ENCODE results near the gene KCTD7. TPM values are rescaled to one million over a fixed set of nuclear protein-coding genes. Genes with fewer than 3 reads are reported as not detected.
"Not testable (repeated sequence)": the region's sequence is repeated elsewhere in the genome, so short reads cannot be mapped to it uniquely, and the experiment has no call there.

Gene KCTD7
- total and polyA plus RNA-seq, 4 donors = 21.7 to 52.7 (median 38.7) TPM

DNA sequence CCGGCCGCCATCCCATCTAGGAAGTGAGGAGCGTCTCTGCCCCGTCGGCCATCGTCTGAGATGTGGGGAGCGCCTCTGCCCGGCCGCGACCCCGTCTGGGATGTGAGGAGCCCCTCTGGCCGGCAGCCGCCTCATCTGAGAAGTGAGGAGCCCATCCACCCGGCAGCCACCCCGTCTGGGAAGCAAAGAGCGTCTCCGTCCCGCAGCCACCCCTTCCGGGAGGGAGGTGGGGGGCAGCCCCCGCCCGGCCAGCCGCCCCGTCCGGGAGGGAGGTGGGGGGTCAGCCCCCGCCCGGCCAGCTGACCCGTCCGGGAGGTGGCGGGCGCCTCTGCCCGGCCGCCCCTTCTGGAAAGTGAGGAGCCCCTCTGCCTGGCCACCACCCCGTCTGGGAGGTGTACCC lies 14.1 kb upstream of the KCTD7 start:
- H3K9me3 ChIP-seq (ENCODE audit: control insufficient read depth, insufficient read depth, low read length); H3K4me1 ChIP-seq (ENCODE audit: control insufficient read depth, insufficient read depth, low read length); H3K27me3 ChIP-seq (ENCODE audit: control insufficient read depth, insufficient read depth, low read length); DNase-seq (ENCODE audit: low read depth in 4 of 6, low spot score in 6 of 6); H3K27ac ChIP-seq (ENCODE audit: low read depth, low read length); H3K36me3 ChIP-seq (ENCODE audit: control insufficient read depth, insufficient read depth, low read length); H3K4me3 ChIP-seq (ENCODE audit: low read depth, low read length): not testable (repeated sequence)
- 97% methylated on average over 29 of the region's 33 CpGs for WGBS (ENCODE audit: insufficient coverage)

DNA sequence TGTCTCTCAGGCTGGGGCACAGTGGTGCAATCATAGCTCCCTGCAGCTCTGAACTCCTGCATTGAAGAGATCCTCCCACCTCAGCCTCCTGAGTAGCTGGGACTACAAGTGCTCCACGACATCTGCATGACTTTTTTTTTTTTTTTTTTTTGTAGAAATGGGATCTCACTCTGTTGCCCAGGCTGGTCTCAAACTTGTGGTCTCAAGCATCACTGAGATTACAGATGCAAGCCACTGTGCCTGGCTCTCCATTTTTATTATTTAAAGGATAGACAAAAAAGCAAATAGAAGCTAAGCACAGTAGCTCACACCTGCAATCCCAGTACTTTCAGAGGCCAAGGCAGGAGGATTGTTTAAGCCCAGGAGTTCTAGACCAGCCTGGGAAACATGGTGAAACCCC lies 13.0 kb upstream of the KCTD7 start:
- Histone ChIP-seq H3K27me3 (ENCODE audit: control insufficient read depth, insufficient read depth, low read length) (no peaks in the 10 kb centered on the region), H3K4me1 (ENCODE audit: control insufficient read depth, insufficient read depth, low read length) (no peaks in the 10 kb centered on the region), H3K4me3 (ENCODE audit: low read depth, low read length) (no peak overlapping the region), H3K27ac (ENCODE audit: low read depth, low read length) (no peak overlapping the region), H3K9me3 (ENCODE audit: control insufficient read depth, insufficient read depth, low read length) (no peaks in the 10 kb centered on the region), H3K36me3 (ENCODE audit: control insufficient read depth, insufficient read depth, low read length) (no peaks in the 10 kb centered on the region)
- no peak for DNase-seq (ENCODE audit: low read depth in 4 of 6, low spot score in 6 of 6)
- WGBS (ENCODE audit: insufficient coverage) = no CpG with 5 or more reads among the region's 1 CpG

DNA sequence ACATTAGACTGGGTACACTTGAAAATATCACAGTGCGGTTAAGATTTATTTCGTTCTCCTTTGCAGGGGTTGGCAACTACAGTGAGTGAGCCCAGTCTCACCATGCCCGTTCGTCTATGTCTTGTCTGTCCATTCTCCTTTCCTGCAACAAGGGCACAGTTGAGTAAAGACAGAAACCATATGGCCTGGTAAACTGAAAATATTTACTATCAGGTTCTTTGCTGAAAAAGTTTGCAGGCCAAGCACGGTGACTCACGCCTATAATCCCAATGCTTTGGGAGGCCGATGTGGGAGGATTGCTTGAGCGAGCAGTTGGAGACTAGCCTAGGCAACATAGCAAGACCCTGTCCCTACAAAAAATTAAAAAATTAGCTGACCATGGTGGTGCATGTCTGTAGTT lies 11.4 kb upstream of the KCTD7 start:
- WGBS (ENCODE audit: insufficient coverage) = 90% methylated on average over 2 of the region's 8 CpGs

DNA sequence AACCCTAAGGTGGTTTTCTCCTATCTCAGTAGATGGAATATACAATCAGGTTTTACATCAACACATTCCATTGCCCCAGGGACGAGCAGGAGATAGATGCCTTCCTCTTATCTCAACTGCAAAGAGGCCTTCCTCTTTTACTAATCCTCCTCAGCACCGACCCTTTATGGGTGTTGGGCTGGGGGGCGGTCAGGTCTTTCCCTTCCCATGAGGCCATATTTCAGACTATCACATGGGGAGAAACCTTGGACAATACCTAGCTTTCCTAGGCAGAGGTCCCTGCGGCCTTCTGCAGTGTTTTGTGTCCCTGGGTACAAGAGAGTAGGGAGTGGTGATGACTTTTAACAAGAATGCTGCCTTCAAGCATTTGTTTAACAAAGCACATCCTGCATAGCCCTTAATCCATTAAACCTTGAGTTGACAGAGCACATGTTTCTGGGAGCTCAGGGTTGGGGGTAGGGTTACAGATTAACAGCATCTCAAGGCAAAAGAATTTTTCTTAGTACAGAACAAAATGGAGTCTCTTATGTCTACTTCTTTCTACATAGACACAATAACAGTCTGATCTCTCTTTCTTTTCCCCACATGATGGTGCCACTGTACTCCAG lies 9.2 kb upstream of the KCTD7 start:
- H3K4me3 ChIP-seq (ENCODE audit: low read depth, low read length); DNase-seq (ENCODE audit: low read depth in 4 of 6, low spot score in 6 of 6); H3K36me3 ChIP-seq (ENCODE audit: control insufficient read depth, insufficient read depth, low read length); H3K27ac ChIP-seq (ENCODE audit: low read depth, low read length); H3K27me3 ChIP-seq (ENCODE audit: control insufficient read depth, insufficient read depth, low read length); H3K9me3 ChIP-seq (ENCODE audit: control insufficient read depth, insufficient read depth, low read length); H3K4me1 ChIP-seq (ENCODE audit: control insufficient read depth, insufficient read depth, low read length): not testable (repeated sequence)
- WGBS (ENCODE audit: insufficient coverage) = no CpG with 5 or more reads among the region's 4 CpGs

More for the DNA sequence above, 11.4 kb upstream of the KCTD7 start:
- H3K36me3 ChIP-seq (ENCODE audit: control insufficient read depth, insufficient read depth, low read length) = no peaks in the 10 kb centered on the region
- H3K4me1 ChIP-seq (ENCODE audit: control insufficient read depth, insufficient read depth, low read length) = no peaks in the 10 kb centered on the region
- no peak for DNase-seq (ENCODE audit: low read depth in 4 of 6, low spot score in 6 of 6)
- no peak overlapping the region for H3K4me3 ChIP-seq (ENCODE audit: low read depth, low read length)
- no peak overlapping the region for H3K27ac ChIP-seq (ENCODE audit: low read depth, low read length)
- no peaks in the 10 kb centered on the region for H3K27me3 ChIP-seq (ENCODE audit: control insufficient read depth, insufficient read depth, low read length)
- no peaks in the 10 kb centered on the region for H3K9me3 ChIP-seq (ENCODE audit: control insufficient read depth, insufficient read depth, low read length)

DNA sequence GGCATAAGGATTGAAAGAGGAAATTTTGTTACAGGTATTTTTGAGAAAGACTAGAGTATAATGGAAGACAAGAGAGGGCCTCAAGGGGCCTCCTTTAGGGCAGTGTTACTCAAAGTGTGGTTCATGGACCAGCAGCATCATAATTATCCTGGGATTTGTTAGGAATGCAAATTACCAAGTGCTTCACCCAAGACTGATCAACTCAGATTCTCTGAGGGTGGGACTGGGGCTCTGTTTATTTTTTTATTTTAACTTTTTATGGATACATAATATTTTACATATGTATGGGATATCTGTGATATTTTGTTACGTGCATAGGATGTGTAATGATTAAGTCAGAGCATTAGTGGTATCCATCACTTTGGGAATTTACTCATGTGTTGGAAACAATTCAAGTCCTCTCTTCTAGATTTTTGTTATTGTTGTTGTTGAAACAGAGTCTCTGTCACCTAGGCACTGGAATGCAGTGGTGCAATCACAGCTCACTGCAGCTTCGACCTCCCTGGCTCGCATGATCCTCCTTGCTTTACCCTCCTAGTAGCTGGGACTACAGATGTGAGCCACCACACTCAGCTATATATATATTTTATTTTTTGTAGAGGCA lies 2.2 kb upstream of the KCTD7 start:
- Histone ChIP-seq H3K9me3 (ENCODE audit: control insufficient read depth, insufficient read depth, low read length) (no peaks in the 10 kb centered on the region), H3K36me3 (ENCODE audit: control insufficient read depth, insufficient read depth, low read length) (no peaks in the 10 kb centered on the region), H3K4me3 (ENCODE audit: low read depth, low read length) (no peak overlapping the region), H3K27me3 (ENCODE audit: control insufficient read depth, insufficient read depth, low read length) (no peaks in the 10 kb centered on the region), H3K4me1 (ENCODE audit: control insufficient read depth, insufficient read depth, low read length) (peaks cover 20% of the 10 kb centered on the region), H3K27ac (ENCODE audit: low read depth, low read length) (no peak overlapping the region)
- no CpG with 5 or more reads among the region's 3 CpGs for WGBS (ENCODE audit: insufficient coverage)
- DNase-seq (ENCODE audit: low read depth in 4 of 6, low spot score in 6 of 6) = no peak

DNA sequence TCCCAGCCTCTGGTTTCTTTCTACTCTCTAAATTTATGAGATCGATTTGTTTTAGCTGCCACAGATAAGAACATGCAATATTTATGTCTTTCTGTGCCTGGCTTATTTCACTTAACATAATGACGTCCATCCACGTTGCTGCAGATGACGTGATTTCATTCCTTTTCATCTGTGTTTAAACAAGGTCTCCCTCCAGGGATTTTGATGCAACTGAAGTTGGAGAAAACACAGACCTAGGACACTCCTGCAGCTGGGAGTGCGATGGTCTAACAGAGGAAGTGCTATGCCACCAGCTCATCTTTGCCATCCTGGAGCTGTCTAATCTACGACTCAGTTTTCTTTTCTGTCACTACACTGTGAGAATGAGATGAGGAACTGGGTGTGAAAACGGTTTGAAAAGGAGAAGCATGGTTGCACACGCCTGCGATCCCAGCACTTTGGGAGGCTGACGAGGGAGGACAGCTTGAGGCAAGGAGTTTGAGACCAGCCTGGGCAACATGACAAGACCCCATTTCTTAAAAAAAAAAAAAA lies 1.5 kb upstream of the KCTD7 start:
- H3K27ac ChIP-seq (ENCODE audit: low read depth, low read length) = no peak overlapping the region
- no peaks in the 10 kb centered on the region for H3K27me3 ChIP-seq (ENCODE audit: control insufficient read depth, insufficient read depth, low read length)
- no peak overlapping the region for H3K4me3 ChIP-seq (ENCODE audit: low read depth, low read length)
- 82% methylated on average over 4 of the region's 10 CpGs for WGBS (ENCODE audit: insufficient coverage)
- H3K4me1 ChIP-seq (ENCODE audit: control insufficient read depth, insufficient read depth, low read length) = peaks cover 20% of the 10 kb centered on the region
- peak in 2 of 6 donors; percentile 13 to 14 for DNase-seq (ENCODE audit: low read depth in 4 of 6, low spot score in 6 of 6)
- no peaks in the 10 kb centered on the region for H3K9me3 ChIP-seq (ENCODE audit: control insufficient read depth, insufficient read depth, low read length)
- no peaks in the 10 kb centered on the region for H3K36me3 ChIP-seq (ENCODE audit: control insufficient read depth, insufficient read depth, low read length)

DNA sequence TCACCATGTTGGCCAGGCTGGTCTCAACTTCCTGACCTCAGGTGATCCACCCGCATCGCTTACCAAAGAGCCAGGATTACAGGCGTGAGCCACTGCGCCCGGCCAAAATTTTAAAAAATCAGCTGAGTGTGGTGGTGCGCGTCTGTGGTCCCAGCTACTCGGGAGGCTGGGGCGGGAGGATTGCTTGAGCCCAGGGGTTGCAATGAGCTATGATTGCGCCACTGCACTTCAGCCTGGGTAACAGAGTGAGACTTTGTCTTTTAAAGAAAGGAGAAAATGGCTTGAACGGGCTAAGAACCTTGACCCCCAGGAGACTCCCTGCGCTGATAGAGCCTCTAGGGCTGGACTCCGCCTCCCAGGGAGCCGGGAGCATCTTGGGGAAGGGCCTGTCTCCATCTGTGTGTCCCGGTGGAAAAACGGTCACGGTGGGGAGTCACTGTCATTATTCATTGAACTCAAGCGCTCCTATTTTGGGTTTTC lies 760 bp upstream of the KCTD7 start:
- DNase-seq (ENCODE audit: low read depth in 4 of 6, low spot score in 6 of 6) = peak in 1 of 6 donors; percentile 12
- Histone ChIP-seq H3K36me3 (ENCODE audit: control insufficient read depth, insufficient read depth, low read length) (peaks cover 3% of the 10 kb centered on the region), H3K27me3 (ENCODE audit: control insufficient read depth, insufficient read depth, low read length) (no peaks in the 10 kb centered on the region), H3K9me3 (ENCODE audit: control insufficient read depth, insufficient read depth, low read length) (no peaks in the 10 kb centered on the region), H3K27ac (ENCODE audit: low read depth, low read length) (peak overlapping the region; percentile 96), H3K4me3 (ENCODE audit: low read depth, low read length) (peak overlapping the region; percentile 75), H3K4me1 (ENCODE audit: control insufficient read depth, insufficient read depth, low read length) (peaks cover 20% of the 10 kb centered on the region)
- WGBS (ENCODE audit: insufficient coverage) = 3% methylated on average over 18 of the region's 18 CpGs

DNA sequence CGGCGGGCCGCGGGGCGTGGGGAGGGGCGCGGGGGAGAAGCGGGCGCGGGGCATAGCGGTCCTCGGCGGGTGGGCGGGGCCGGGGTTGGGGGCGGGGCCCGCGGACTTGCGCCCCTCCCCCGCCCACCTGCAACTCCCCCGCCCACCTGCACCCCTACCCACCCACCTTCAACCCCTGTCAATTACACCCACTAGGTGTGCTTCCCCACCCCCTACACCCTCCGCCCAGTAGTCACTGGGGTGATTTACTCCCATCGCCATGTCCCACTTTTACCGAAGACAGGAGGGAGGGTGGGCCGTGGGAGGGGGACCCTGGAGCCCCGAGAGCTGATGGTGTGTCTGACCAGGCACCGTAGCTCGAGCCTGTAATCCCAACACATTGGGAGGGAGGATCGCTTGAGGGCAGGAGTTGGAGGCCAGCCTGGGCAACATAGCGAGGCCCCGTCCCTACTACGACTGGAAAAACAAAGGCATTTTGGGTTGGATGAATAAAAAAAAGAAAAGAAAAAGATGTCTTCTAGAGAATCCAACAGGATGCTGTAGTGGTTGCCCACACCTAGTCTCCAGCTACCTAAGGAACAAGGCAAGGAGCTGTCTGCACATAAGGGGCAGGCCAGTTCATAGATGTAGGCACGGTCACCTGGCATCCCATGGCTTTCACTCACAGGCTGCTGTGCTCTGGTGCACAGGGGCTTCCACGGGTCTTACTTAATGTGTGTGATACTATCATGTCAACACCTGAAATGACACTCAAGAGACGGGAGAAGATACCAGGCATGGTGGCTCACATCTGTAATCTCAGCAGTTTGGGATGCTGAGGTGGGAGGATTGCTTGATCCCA lies 761 bp downstream of the KCTD7 start:
- H3K36me3 ChIP-seq (ENCODE audit: control insufficient read depth, insufficient read depth, low read length) = peaks cover 15% of the 10 kb centered on the region
- peak overlapping the region; percentile 56 for H3K4me3 ChIP-seq (ENCODE audit: low read depth, low read length)
- no peaks in the 10 kb centered on the region for H3K27me3 ChIP-seq (ENCODE audit: control insufficient read depth, insufficient read depth, low read length)
- WGBS (ENCODE audit: insufficient coverage) = 14% methylated on average over 7 of the region's 35 CpGs
- peak in 5 of 6 donors; percentile 4 to 57 (median 20) for DNase-seq (ENCODE audit: low read depth in 4 of 6, low spot score in 6 of 6)
- H3K4me1 ChIP-seq (ENCODE audit: control insufficient read depth, insufficient read depth, low read length) = peaks cover 20% of the 10 kb centered on the region
- peak overlapping the region; percentile 69 for H3K27ac ChIP-seq (ENCODE audit: low read depth, low read length)
- H3K9me3 ChIP-seq (ENCODE audit: control insufficient read depth, insufficient read depth, low read length) = no peaks in the 10 kb centered on the region

DNA sequence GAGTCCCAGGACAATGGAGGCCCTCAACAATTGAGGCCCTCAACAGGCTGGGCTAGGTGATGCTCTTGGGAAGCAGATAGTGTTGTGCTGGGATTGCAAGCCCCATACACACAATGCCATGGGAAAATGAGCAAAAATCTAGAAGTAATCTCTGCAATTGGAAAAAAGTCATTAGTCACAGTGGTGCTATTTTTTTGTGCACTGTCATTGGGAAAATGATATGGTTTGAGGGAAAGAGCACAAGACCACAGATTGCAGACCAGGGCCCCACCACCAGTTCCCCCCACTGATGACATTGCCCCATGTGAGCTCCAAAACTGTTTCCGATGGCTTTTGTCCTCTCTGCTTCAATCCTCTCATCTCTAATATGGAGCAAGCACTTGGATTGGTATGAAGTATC lies 1.9 kb downstream of the KCTD7 start:
- WGBS (ENCODE audit: insufficient coverage) = no CpG with 5 or more reads among the region's 1 CpG
- DNase-seq (ENCODE audit: low read depth in 4 of 6, low spot score in 6 of 6) = no peak
- no peak overlapping the region for H3K4me3 ChIP-seq (ENCODE audit: low read depth, low read length)
- no peaks in the 10 kb centered on the region for H3K27me3 ChIP-seq (ENCODE audit: control insufficient read depth, insufficient read depth, low read length)
- H3K9me3 ChIP-seq (ENCODE audit: control insufficient read depth, insufficient read depth, low read length) = no peaks in the 10 kb centered on the region
- peaks cover 22% of the 10 kb centered on the region for H3K36me3 ChIP-seq (ENCODE audit: control insufficient read depth, insufficient read depth, low read length)
- no peak overlapping the region for H3K27ac ChIP-seq (ENCODE audit: low read depth, low read length)
- H3K4me1 ChIP-seq (ENCODE audit: control insufficient read depth, insufficient read depth, low read length) = peaks cover 20% of the 10 kb centered on the region

Measured in spinal cord (tissue), 10 donors.